Iris pigment epithelial cell (primary cell): ENCODE results near the gene REPIN1.
A peak's percentile ranks its signal among the peaks of the same experiment; 100 is the strongest.

Experiments
- DNase-seq: peaks from one replicate; pipeline ENCODE4 v3.0.0-alpha.2; 2011; ENCODE audit warnings: low read depth

Gene REPIN1

GRCh38 chr7:150368096-150368883, at the start of gene REPIN1:
TSS of gene REPIN1 (plus strand) at chr7:150368822. CDS start at chr7:150369712, 890 bp downstream.
- DNase-seq: peak; percentile 72

GRCh38 chr7:150321788-150322113, 46.9 kb upstream of the REPIN1 start:
- DNase-seq: no peak

- DNase-seq: no peak
These were observed 46.3 kb upstream of the REPIN1 start for GRCh38 chr7:150322114-150322832.

- DNase-seq: no peak
These were observed 45.6 kb upstream of the REPIN1 start, which contains the start of the genes ACTR3C and LRRC61 for GRCh38 chr7:150322833-150323681. TSS of gene ACTR3C (minus strand) at chr7:150323545. CDS start at chr7:150295296, 28,249 bp downstream. TSS of gene LRRC61 (plus strand) at chr7:150323355. CDS start at chr7:150336862, 13,507 bp downstream.

- DNase-seq: no peak
These were observed 44.8 kb upstream of the REPIN1 start for GRCh38 chr7:150323682-150324372.

- peak; percentile 24 for DNase-seq
These were observed 44.2 kb upstream of the REPIN1 start for GRCh38 chr7:150324373-150324961.

- DNase-seq: peak; percentile 42
These were observed 43.5 kb upstream of the REPIN1 start for GRCh38 chr7:150325110-150325611.

- no peak for DNase-seq
These were observed 42.7 kb upstream of the REPIN1 start for GRCh38 chr7:150325901-150326300.

GRCh38 chr7:150326657-150327268, 41.9 kb upstream of the REPIN1 start:
- DNase-seq: no peak

GRCh38 chr7:150327308-150327707, 41.3 kb upstream of the REPIN1 start:
- no peak for DNase-seq

GRCh38 chr7:150329331-150330120, 39.1 kb upstream of the REPIN1 start:
- DNase-seq: no peak

- no peak for DNase-seq
These were observed 38.3 kb upstream of the REPIN1 start for GRCh38 chr7:150330211-150330885.

GRCh38 chr7:150332852-150333635, 35.6 kb upstream of the REPIN1 start:
- no peak for DNase-seq

GRCh38 chr7:150333659-150334058, 35.0 kb upstream of the REPIN1 start:
- no peak for DNase-seq

- no peak for DNase-seq
These were observed 34.5 kb upstream of the REPIN1 start for GRCh38 chr7:150334108-150334507.

GRCh38 chr7:150335108-150335773, 33.4 kb upstream of the REPIN1 start:
- peak; percentile 78 for DNase-seq

GRCh38 chr7:150335774-150336112, 32.9 kb upstream of the REPIN1 start:
- DNase-seq: no peak

- no peak for DNase-seq
These were observed 31.9 kb upstream of the REPIN1 start for GRCh38 chr7:150336746-150337145.
